OCI-LY3 (cell line): ENCODE results near the gene MPND.

Source experiments
- H2AFZ ChIP-seq: fragments of 200-600, 300-600 bp; shearing (Covaris generic); 2 replicates; pipeline ENCODE4 v1.6.0; 2014; ENCODE audit warnings: antibody characterized with exemption, low read depth, low read length
- H3K27ac ChIP-seq: fragments of 200-600, 300-600 bp; sonication (generic); 2 replicates; pipeline ENCODE4 v1.5.1; 2014; ENCODE audit warnings: mild to moderate bottlenecking, low read length, moderate library complexity, mixed read lengths
- H3K27me3 ChIP-seq: fragments of 200-600, 300-600 bp; sonication (generic); 2 replicates; pipeline ENCODE4 v1.6.1; 2014; ENCODE audit warnings: low read depth, low read length, mixed read lengths
- H3K36me3 ChIP-seq: fragments of 200-600, 300-600 bp; sonication (generic); replicated peaks from 2 replicates; pipeline ENCODE3; 2014; ENCODE audit warnings: low read depth, low read length, mixed read lengths
- H3K4me1 ChIP-seq: fragments of 300-600, 200-600 bp; sonication (generic); 2 replicates; pipeline ENCODE4 v1.6.1; 2014; ENCODE audit warnings: low read length, mixed read lengths
- H3K4me2 ChIP-seq: fragments of 200-600, 300-600 bp; sonication (generic); 2 replicates; pipeline ENCODE4 v1.6.1; 2014; ENCODE audit warnings: low read length, mixed read lengths
- H3K4me3 ChIP-seq: fragments of 300-600, 200-600 bp; sonication (generic); 2 replicates; pipeline ENCODE4 v1.5.1; 2014; ENCODE audit warnings: antibody characterized with exemption, mild to moderate bottlenecking, low read length, moderate library complexity
- H3K79me2 ChIP-seq: fragments of 300-600, 200-600 bp; shearing (Covaris generic); 2 replicates; pipeline ENCODE4 v1.6.1; 2014; ENCODE audit warnings: mild to moderate bottlenecking, low read length, mixed read lengths
- H3K9ac ChIP-seq: fragments of 300-600, 200-600 bp; shearing (Covaris generic); 2 replicates; pipeline ENCODE4 v1.6.0; 2014; ENCODE audit warnings: mild to moderate bottlenecking, low read length, moderate library complexity
- H3K9me3 ChIP-seq: fragments of 200-600, 300-600 bp; shearing (Covaris generic); 2 replicates; pipeline ENCODE4 v1.6.1; 2014; ENCODE audit warnings: low read length, mixed read lengths; ENCODE audit not compliant: insufficient read depth
- H4K20me1 ChIP-seq: fragments of 200-600, 300-600 bp; sonication (generic); 2 replicates; pipeline ENCODE4 v1.6.1; 2016; ENCODE audit warnings: low read length, mixed read lengths; ENCODE audit not compliant: insufficient read depth
- CTCF ChIP-seq: fragments of 200-600, 300-600 bp; sonication (generic); IDR thresholded peaks from 2 replicates; pipeline ENCODE4 v1.5.1; 2014; ENCODE audit warnings: antibody characterized with exemption, low read length, low read depth
- EZH2phosphoT487 ChIP-seq: fragments of 200-600 bp; shearing (Covaris generic); IDR thresholded peaks from 2 replicates; pipeline ENCODE4 v1.6.1; 2018; ENCODE audit warnings: antibody characterized with exemption, mixed run types, low read depth

Gene MPND

GRCh38 chr19:4343370-4344307 lies at the start of gene MPND:
MPND (plus strand) TSS chr19:4343562; CDS start chr19:4343594, 32 bp downstream.
- H3K9me3 ChIP-seq = no peaks in the 10 kb centered on the region
- H2AFZ ChIP-seq = peak within 1 kb of the TSS; percentile 91
- peak within 1 kb of the TSS; percentile 85 for H3K4me3 ChIP-seq
- H4K20me1 ChIP-seq = no peaks in the 10 kb centered on the region
- peak within 1 kb of the TSS; percentile 84 for H3K9ac ChIP-seq
- H3K27ac ChIP-seq = peak within 1 kb of the TSS; percentile 72
- TF ChIP-seq EZH2phosphoT487 (no peak), CTCF (no peak)
- no peaks in the 10 kb centered on the region for H3K27me3 ChIP-seq
- peak within 1 kb of the TSS; percentile 92 for H3K4me2 ChIP-seq
- peaks cover 6% of the 10 kb centered on the region; the same call in 1 of the 2 replicates for H3K79me2 ChIP-seq
- peaks cover 11% of the 10 kb centered on the region for H3K4me1 ChIP-seq
- no peaks in the 10 kb centered on the region for H3K36me3 ChIP-seq

- no peaks in the 10 kb centered on the region for H3K36me3 ChIP-seq
- H3K4me3 ChIP-seq = no peak overlapping the region
- no peaks in the 10 kb centered on the region for H3K9me3 ChIP-seq
- TF ChIP-seq CTCF = no peak
- no peak for TF ChIP-seq EZH2phosphoT487
- peaks cover 4% of the 10 kb centered on the region; the same call in 1 of the 2 replicates for H3K27me3 ChIP-seq
- H2AFZ ChIP-seq = no peak overlapping the region
- no peaks in the 10 kb centered on the region for H4K20me1 ChIP-seq
- H3K4me2 ChIP-seq = no peak overlapping the region
- no peaks in the 10 kb centered on the region for H3K79me2 ChIP-seq
- H3K4me1 ChIP-seq = no peaks in the 10 kb centered on the region
- H3K27ac ChIP-seq = no peak overlapping the region
- no peak overlapping the region for H3K9ac ChIP-seq
These were observed 49.0 kb upstream of the MPND start for GRCh38 chr19:4294389-4294788.

- no peak for TF ChIP-seq CTCF
- no peak for TF ChIP-seq EZH2phosphoT487
- H3K9ac ChIP-seq = no peak overlapping the region
- H3K79me2 ChIP-seq = no peaks in the 10 kb centered on the region
These were observed 47.2 kb upstream of the MPND start for GRCh38 chr19:4295972-4296771.

More at GRCh38 chr19:4295972-4296771, 47.2 kb upstream of the MPND start:
- Histone ChIP-seq H3K4me3 (no peak overlapping the region), H3K27me3 (peaks cover 4% of the 10 kb centered on the region; the same call in 1 of the 2 replicates), H3K4me1 (no peaks in the 10 kb centered on the region), H4K20me1 (no peaks in the 10 kb centered on the region), H2AFZ (no peak overlapping the region), H3K4me2 (no peak overlapping the region), H3K9me3 (no peaks in the 10 kb centered on the region), H3K36me3 (no peaks in the 10 kb centered on the region), H3K27ac (no peak overlapping the region)
